Measurements from ENCODE around the gene NANOS3.
"Not testable (repeated sequence)": the region's sequence is repeated elsewhere in the genome, so short reads cannot be mapped to it uniquely, and the experiment has no call there.

The NANOS3 gene

DNA sequence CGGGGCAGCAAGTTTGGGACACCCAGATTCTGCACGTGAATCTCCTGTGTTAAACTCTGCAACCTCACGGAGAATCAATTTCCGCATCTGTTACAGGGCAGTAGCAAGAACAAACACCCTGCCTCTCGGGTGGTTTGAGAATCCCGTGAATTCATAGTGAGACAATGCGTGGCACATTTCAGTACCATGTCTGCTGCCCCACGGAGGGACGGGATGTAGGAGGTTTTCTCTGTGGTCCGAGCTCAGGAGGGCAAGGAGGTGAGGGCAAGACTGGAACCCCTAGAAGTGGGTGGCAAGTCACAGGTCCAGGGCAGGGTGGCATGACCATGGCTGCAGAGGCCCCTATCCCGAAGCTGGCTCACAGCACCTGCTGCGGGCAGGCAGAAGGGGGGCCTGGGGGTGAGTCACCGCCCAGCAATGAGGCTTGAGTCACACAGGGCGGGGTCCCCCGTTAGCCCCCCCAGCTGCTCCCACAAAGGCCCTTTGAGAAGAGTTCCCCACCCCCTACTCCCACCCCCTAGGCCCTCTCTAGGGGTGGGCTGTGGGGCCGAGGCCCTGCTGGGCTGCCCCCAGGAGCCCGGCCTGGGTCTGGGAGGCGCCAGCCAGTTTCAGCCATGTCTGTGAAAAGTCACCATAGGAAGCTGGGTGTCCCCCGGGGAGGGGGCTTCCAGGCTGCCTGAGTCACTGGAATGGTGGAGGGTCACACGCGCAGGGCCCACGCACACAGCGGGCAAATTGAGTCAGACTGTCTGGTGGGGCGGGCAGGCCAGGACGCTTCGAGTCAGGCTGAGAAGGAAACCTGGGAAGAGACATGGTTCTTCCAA is 25.8 kb upstream of the NANOS3 start:
- Histone ChIP-seq H2AK5ac (ENCODE audit: low read length) (no peak overlapping the region), H3K27ac (ENCODE audit: low read depth, low read length) (peak overlapping the region; percentile 87), H3K36me3 (ENCODE audit: control insufficient read depth, insufficient read depth, low read length) (no peaks in the 10 kb centered on the region), H3K18ac (ENCODE audit: low read length) (peak overlapping the region; percentile 33), H3K27me3 (ENCODE audit: insufficient read depth, low read length, poor library complexity) (no peaks in the 10 kb centered on the region), H3K56ac (ENCODE audit: low read length) (peak overlapping the region; percentile 76), H3K9ac (ENCODE audit: low read length) (peak overlapping the region; percentile 34), H3K23ac (ENCODE audit: low read length) (no peak overlapping the region), H3K79me1 (ENCODE audit: low read length) (no peaks in the 10 kb centered on the region), H2BK15ac (replicated peaks; ENCODE audit: low read depth) (no peak overlapping the region), H3K4me2 (ENCODE audit: low read length) (peak overlapping the region; percentile 7), H4K8ac (ENCODE audit: low read depth, low read length) (no peak overlapping the region), H3K4me3 (ENCODE audit: low read length) (no peak overlapping the region), H2BK5ac (ENCODE audit: low read length) (peak overlapping the region; percentile 80), H3K4me1 (ENCODE audit: control insufficient read depth, low read depth, low read length) (peaks cover 5% of the 10 kb centered on the region), H4K5ac (ENCODE audit: low read length) (peak overlapping the region; percentile 21), H3K79me2 (ENCODE audit: control insufficient read depth, insufficient read depth, low read length) (no peaks in the 10 kb centered on the region), H3K4ac (ENCODE audit: low read depth, low read length) (peak overlapping the region; percentile 28), H2BK120ac (ENCODE audit: low read depth, low read length) (peak overlapping the region; percentile 16)
- no CpG with 5 or more reads among the region's 26 CpGs for WGBS (ENCODE audit: extremely low coverage, insufficient coverage, low lambda C conversion rate)
- peak; percentile 88 for DNase-seq

DNA sequence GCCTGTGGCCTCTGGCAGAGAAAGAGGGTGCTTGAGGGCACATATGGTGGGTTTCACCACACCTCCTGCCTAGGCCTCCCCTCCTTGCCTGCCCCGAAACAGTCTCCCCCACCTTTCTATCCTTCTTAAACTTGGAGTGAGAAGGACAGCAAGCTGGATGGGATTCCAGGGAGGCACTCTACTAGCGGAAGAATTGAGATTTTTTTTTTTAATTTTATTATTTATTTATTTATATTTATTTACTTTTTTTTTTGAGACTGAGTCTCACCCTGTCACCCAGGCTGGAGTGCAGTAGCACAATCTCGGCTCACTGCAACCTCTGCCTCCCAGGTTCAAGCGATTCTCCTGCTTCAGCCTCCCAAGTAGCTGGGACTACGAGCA is 25.2 kb upstream of the NANOS3 start:
- H3K27me3 ChIP-seq (ENCODE audit: insufficient read depth, low read length, poor library complexity); H3K9ac ChIP-seq (ENCODE audit: low read length); H2BK15ac ChIP-seq (replicated peaks; ENCODE audit: low read depth); H4K8ac ChIP-seq (ENCODE audit: low read depth, low read length); H4K5ac ChIP-seq (ENCODE audit: low read length); DNase-seq; H3K4me2 ChIP-seq (ENCODE audit: low read length); H3K23ac ChIP-seq (ENCODE audit: low read length); H3K4me1 ChIP-seq (ENCODE audit: control insufficient read depth, low read depth, low read length); H3K4me3 ChIP-seq (ENCODE audit: low read length); H2AK5ac ChIP-seq (ENCODE audit: low read length); H3K79me2 ChIP-seq (ENCODE audit: control insufficient read depth, insufficient read depth, low read length); H3K79me1 ChIP-seq (ENCODE audit: low read length); H3K36me3 ChIP-seq (ENCODE audit: control insufficient read depth, insufficient read depth, low read length): not testable (repeated sequence)
- Histone ChIP-seq H3K4ac (ENCODE audit: low read depth, low read length) (peak overlapping the region; percentile 28), H2BK5ac (ENCODE audit: low read length) (peak overlapping the region; percentile 80), H3K18ac (ENCODE audit: low read length) (peak overlapping the region; percentile 33), H3K27ac (ENCODE audit: low read depth, low read length) (peak overlapping the region; percentile 87), H2BK120ac (ENCODE audit: low read depth, low read length) (peak overlapping the region; percentile 16), H3K56ac (ENCODE audit: low read length) (peak overlapping the region; percentile 76)
- no CpG with 5 or more reads among the region's 5 CpGs for WGBS (ENCODE audit: extremely low coverage, insufficient coverage, low lambda C conversion rate)

DNA sequence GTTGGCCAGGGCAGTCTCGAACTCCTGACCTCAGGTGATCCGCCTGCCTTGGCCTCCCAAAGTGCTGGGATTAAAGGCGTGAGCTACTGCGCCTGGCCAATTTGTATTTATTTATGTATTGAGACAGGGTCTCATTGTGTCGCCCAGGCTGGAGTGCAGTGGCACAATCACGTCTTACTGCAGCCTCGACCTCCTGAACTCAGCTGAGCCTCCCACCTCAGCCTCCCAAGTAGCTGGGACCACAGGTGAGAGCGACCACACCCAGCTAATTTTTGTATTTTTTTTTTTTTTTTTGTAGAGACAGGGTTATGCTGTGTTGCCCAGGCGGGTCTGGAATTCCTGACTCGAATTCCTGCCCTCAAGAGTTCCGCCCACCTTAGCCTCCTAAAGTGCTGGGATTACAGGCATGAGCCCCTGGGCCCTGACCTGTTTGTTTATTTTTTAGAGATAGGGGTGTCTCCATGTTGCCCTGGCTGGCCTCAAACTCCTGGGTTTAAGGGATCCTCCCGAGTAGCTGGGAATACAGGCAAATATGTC is 24.7 kb upstream of the NANOS3 start:
- Histone ChIP-seq H3K4ac (ENCODE audit: low read depth, low read length) (peak overlapping the region; percentile 62), H3K27ac (ENCODE audit: low read depth, low read length) (peak overlapping the region; percentile 29)
- not testable (repeated sequence) for H3K27me3 ChIP-seq (ENCODE audit: insufficient read depth, low read length, poor library complexity); H4K5ac ChIP-seq (ENCODE audit: low read length); H3K23ac ChIP-seq (ENCODE audit: low read length); H2BK15ac ChIP-seq (replicated peaks; ENCODE audit: low read depth); H3K4me2 ChIP-seq (ENCODE audit: low read length); H3K79me1 ChIP-seq (ENCODE audit: low read length); H2AK5ac ChIP-seq (ENCODE audit: low read length); H3K9ac ChIP-seq (ENCODE audit: low read length); H3K36me3 ChIP-seq (ENCODE audit: control insufficient read depth, insufficient read depth, low read length); H3K79me2 ChIP-seq (ENCODE audit: control insufficient read depth, insufficient read depth, low read length); H3K4me3 ChIP-seq (ENCODE audit: low read length); H3K56ac ChIP-seq (ENCODE audit: low read length); H4K8ac ChIP-seq (ENCODE audit: low read depth, low read length); H2BK120ac ChIP-seq (ENCODE audit: low read depth, low read length); H3K18ac ChIP-seq (ENCODE audit: low read length); H2BK5ac ChIP-seq (ENCODE audit: low read length); H3K4me1 ChIP-seq (ENCODE audit: control insufficient read depth, low read depth, low read length)
- DNase-seq: peak; percentile 68
- no CpG with 5 or more reads among the region's 12 CpGs for WGBS (ENCODE audit: extremely low coverage, insufficient coverage, low lambda C conversion rate)

DNA sequence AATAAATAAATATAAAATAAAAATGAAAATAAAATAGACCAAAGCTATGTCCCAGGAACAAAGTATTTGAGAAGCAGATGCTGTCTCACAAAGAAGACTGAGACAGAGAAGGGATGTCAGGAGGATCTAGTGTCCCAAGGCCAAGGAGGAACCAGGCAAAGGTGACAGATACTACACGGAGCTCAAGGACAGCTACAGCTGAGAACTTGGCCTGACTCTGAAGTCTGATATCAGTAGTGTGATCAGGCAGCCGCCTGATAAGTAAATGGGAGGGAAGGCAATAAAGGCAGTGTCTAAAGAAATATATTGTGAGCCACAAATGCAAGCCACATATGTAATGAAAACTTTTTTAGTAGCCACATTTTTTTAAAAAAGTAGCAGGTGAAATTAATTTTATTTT is 20.4 kb upstream of the NANOS3 start:
- Histone ChIP-seq H3K23ac (ENCODE audit: low read length) (no peak overlapping the region), H3K4ac (ENCODE audit: low read depth, low read length) (no peak overlapping the region), H2BK15ac (replicated peaks; ENCODE audit: low read depth) (no peak overlapping the region), H2AK5ac (ENCODE audit: low read length) (no peak overlapping the region), H3K56ac (ENCODE audit: low read length) (no peak overlapping the region), H3K4me1 (ENCODE audit: control insufficient read depth, low read depth, low read length) (peaks cover 1% of the 10 kb centered on the region), H3K18ac (ENCODE audit: low read length) (no peak overlapping the region), H3K27me3 (ENCODE audit: insufficient read depth, low read length, poor library complexity) (no peaks in the 10 kb centered on the region), H3K9ac (ENCODE audit: low read length) (no peak overlapping the region), H3K36me3 (ENCODE audit: control insufficient read depth, insufficient read depth, low read length) (no peaks in the 10 kb centered on the region), H4K5ac (ENCODE audit: low read length) (no peak overlapping the region), H2BK5ac (ENCODE audit: low read length) (no peak overlapping the region), H2BK120ac (ENCODE audit: low read depth, low read length) (no peak overlapping the region), H3K79me1 (ENCODE audit: low read length) (no peaks in the 10 kb centered on the region), H3K27ac (ENCODE audit: low read depth, low read length) (no peak overlapping the region), H4K8ac (ENCODE audit: low read depth, low read length) (no peak overlapping the region), H3K4me3 (ENCODE audit: low read length) (no peak overlapping the region), H3K79me2 (ENCODE audit: control insufficient read depth, insufficient read depth, low read length) (no peaks in the 10 kb centered on the region), H3K4me2 (ENCODE audit: low read length) (no peak overlapping the region)
- no peak for DNase-seq
- no CpG with 5 or more reads among the region's 2 CpGs for WGBS (ENCODE audit: extremely low coverage, insufficient coverage, low lambda C conversion rate)

DNA sequence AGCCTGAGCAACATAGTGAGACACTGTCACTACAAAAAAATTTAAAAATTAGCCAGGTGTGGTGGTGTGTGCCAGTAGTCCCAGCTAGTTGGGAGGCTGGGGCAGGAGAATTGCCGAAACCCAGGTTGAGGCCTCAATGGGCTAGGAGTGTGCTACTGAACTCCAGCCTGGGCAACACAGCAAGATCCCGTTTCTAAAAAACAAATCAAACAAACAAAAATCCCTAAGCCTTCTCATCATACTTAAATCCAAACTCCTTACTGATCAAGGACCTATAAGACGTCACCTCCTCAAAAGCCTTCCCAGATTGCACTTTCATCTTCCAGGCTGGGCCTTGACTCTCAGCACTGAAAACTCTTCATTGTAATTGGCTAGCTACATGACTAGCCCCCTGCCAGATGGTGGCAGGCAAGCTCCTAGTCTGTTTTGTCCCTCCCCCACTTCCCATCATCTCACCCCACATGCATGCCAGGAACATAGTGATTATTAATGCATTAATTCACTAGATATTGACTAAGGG is 17.5 kb upstream of the NANOS3 start:
- H2BK15ac ChIP-seq (replicated peaks; ENCODE audit: low read depth): no peak overlapping the region
- H2AK5ac ChIP-seq (ENCODE audit: low read length): no peak overlapping the region
- no peak overlapping the region for H2BK5ac ChIP-seq (ENCODE audit: low read length)
- no peak overlapping the region for H3K4me2 ChIP-seq (ENCODE audit: low read length)
- peak; percentile 71 for DNase-seq
- H3K23ac ChIP-seq (ENCODE audit: low read length): no peak overlapping the region
- H3K4me1 ChIP-seq (ENCODE audit: control insufficient read depth, low read depth, low read length): no peaks in the 10 kb centered on the region
- no peak overlapping the region for H3K4ac ChIP-seq (ENCODE audit: low read depth, low read length)
- H3K56ac ChIP-seq (ENCODE audit: low read length): no peak overlapping the region
- no peak overlapping the region for H3K27ac ChIP-seq (ENCODE audit: low read depth, low read length)
- H2BK120ac ChIP-seq (ENCODE audit: low read depth, low read length): no peak overlapping the region
- no peaks in the 10 kb centered on the region for H3K27me3 ChIP-seq (ENCODE audit: insufficient read depth, low read length, poor library complexity)
- H4K8ac ChIP-seq (ENCODE audit: low read depth, low read length): no peak overlapping the region
- H3K79me1 ChIP-seq (ENCODE audit: low read length): no peaks in the 10 kb centered on the region
- H3K9ac ChIP-seq (ENCODE audit: low read length): no peak overlapping the region
- no peaks in the 10 kb centered on the region for H3K79me2 ChIP-seq (ENCODE audit: control insufficient read depth, insufficient read depth, low read length)
- no peaks in the 10 kb centered on the region for H3K36me3 ChIP-seq (ENCODE audit: control insufficient read depth, insufficient read depth, low read length)
- H3K4me3 ChIP-seq (ENCODE audit: low read length): no peak overlapping the region
- H4K5ac ChIP-seq (ENCODE audit: low read length): no peak overlapping the region
- WGBS (ENCODE audit: extremely low coverage, insufficient coverage, low lambda C conversion rate): 100% methylated on average over 2 of the region's 3 CpGs
- H3K18ac ChIP-seq (ENCODE audit: low read length): no peak overlapping the region
